Measurements from ENCODE around the gene YWHAB.

- TF ChIP-seq EZH2 (optimal IDR thresholded peaks at IDR 0.05; ENCODE audit: low read depth, low read length), result no peak
- TF ChIP-seq CTCF (IDR thresholded peaks at IDR 0.05; ENCODE audit: low read length), result no peak
Observed at GRCh38 chr20:44904377-44904776, 18.9 kb downstream of the YWHAB start.

All from MM.1S (cell line).